CD4-positive, alpha-beta T cell (primary cell): Measurements from ENCODE around the gene IGSF5. TPM values are rescaled to one million over a fixed set of nuclear protein-coding genes. Genes with fewer than 3 reads are reported as not detected.

Experiments
- ATAC-seq: fragments of 200-7000 bp; cut with Tn5 transposase; one replicate; pipeline ENCODE4 v1.10.0; 2022; ENCODE audit warnings: mild to moderate bottlenecking; ENCODE audit not compliant: poor library complexity
- CTCF ChIA-PET: fragments of 350-600 bp; sonication (Branson Sonifier 250); formaldehyde crosslinking; loops from one replicate; lab custom pipeline; 2021; ENCODE audit warnings: antibody characterized with exemption, inconsistent platforms; lab: Charles Lee
- POLR2A ChIA-PET: fragments of 350-600 bp; sonication (Branson Sonifier 250); formaldehyde crosslinking; loops from one replicate; lab custom pipeline; 2021; ENCODE audit warnings: antibody characterized with exemption, inconsistent platforms; lab: Charles Lee
- DNase-seq, 14 experiments: peaks; one replicate each; pipeline ENCODE4 v3.0.0-alpha.2; 2013 to 2020; ENCODE audit warnings: mixed read lengths in 2 of 14
- H3K27ac ChIP-seq, 2 donors: one replicate each; pipeline versions ENCODE4 v1.5.1 to v1.7.0; 2013; ENCODE audit warnings: low read length in 2 of 2, low read depth in 1 of 2, mild to moderate bottlenecking in 1 of 2
- H3K27me3 ChIP-seq, 2 experiments: 1 replicate in 1 of 2; 2 replicates in 1 of 2; pipeline versions ENCODE4 v1.6.1 to v1.7.0; 2013; ENCODE audit warnings: low read length in 2 of 2, control low read depth in 1 of 2, mild to moderate bottlenecking in 1 of 2, moderate library complexity in 1 of 2; ENCODE audit not compliant: insufficient read depth in 2 of 2, control insufficient read depth in 1 of 2
- H3K36me3 ChIP-seq: one replicate; pipeline ENCODE4 v1.6.1; 2013; ENCODE audit warnings: low read length, control low read depth; ENCODE audit not compliant: insufficient read depth
- H3K4me1 ChIP-seq: one replicate; pipeline ENCODE4 v1.6.1; 2013; ENCODE audit warnings: low read length, control low read depth; ENCODE audit not compliant: insufficient read depth
- H3K4me3 ChIP-seq: one replicate; pipeline ENCODE4 v1.5.1; 2013; ENCODE audit warnings: mild to moderate bottlenecking, low read length, moderate library complexity
- H3K9me3 ChIP-seq, 2 experiments: 1 replicate in 1 of 2; 2 replicates in 1 of 2; pipeline versions ENCODE4 v1.6.1 to v1.7.0; 2013; ENCODE audit warnings: low read length in 2 of 2, mild to moderate bottlenecking in 2 of 2, control low read depth in 1 of 2, moderate library complexity in 1 of 2; ENCODE audit not compliant: control insufficient read depth in 1 of 2, insufficient read depth in 1 of 2
- H3K27ac Mint-ChIP-seq: one replicate; pipeline ENCODE4 v1.8.0; 2020; ENCODE audit warnings: mixed read lengths
- H3K27me3 Mint-ChIP-seq: one replicate; pipeline ENCODE4 v1.8.0; 2021; ENCODE audit warnings: mixed read lengths
- H3K36me3 Mint-ChIP-seq: one replicate; pipeline ENCODE4 v1.8.0; 2021; ENCODE audit warnings: low read depth, mixed read lengths
- H3K4me1 Mint-ChIP-seq: one replicate; pipeline ENCODE4 v1.8.0; 2021; ENCODE audit warnings: low read depth, mixed read lengths
- H3K4me3 Mint-ChIP-seq: one replicate; pipeline ENCODE4 v1.8.0; 2020; ENCODE audit warnings: mild to moderate bottlenecking, mixed read lengths
- H3K9me3 Mint-ChIP-seq: one replicate; pipeline ENCODE4 v1.8.0; 2020; ENCODE audit warnings: mixed read lengths
- intact Hi-C, 2 experiments: fragments of 100-400 bp; cut with DNase I in 1 of 2; cut with micrococcal nuclease in 1 of 2; formaldehyde crosslinking; loops; one replicate each; pipeline versions ENCODE4 v1.15.1 to v1.9.0; 2023 to 2025; cut with DNase I, micrococcal nuclease
- total RNA-seq, 174 experiments: library from RNA in 2 of 174; stranded (reverse) in 2 of 174; gene quantifications; one replicate each; pipeline ENCODE4 v1.2.3 and lab custom pipeline; 2021 to 2026
- TF ChIP-seq, protein P1 (sequence below): fragments of 200-600 bp; IDR thresholded peaks from one replicate; pipeline ENCODE4 v1.8.0; 2022; ENCODE audit warnings: antibody characterized with exemption, mild to moderate bottlenecking

IGSF5 gene
- total RNA-seq, 2 experiments from 2014 or later = not detected

DNA sequence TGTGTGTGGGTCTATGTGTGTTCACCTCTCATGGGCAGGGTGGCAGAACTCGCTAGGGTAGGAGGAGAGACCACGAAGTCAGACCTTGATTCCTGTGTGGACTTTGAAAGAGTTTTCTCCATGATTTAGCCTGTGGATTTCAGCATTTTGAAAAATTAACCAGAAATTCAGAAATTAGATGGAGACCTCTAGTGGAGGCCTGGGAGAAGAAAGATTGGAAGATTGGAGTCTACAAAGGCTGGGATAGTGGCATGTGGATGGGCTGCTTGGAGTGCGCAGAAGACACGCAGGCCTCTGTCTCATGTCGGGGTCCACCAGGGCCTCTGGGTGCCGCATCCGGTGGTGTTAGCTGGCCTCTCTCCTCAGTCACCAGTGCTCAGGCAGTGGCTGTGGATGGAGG, 18.9 kb upstream of the IGSF5 start:
- no peaks in the 10 kb centered on the region for H3K4me1 Mint-ChIP-seq
- peaks cover 5% of the 10 kb centered on the region for H3K27me3 Mint-ChIP-seq
- Histone ChIP-seq H3K36me3 (no peaks in the 10 kb centered on the region), H3K27ac (no peak overlapping the region), H3K4me3 (no peak overlapping the region), H3K27me3 (peaks cover 0 to 2% of the 10 kb centered on the region in 2 experiments), H3K9me3 (no peaks in the 10 kb centered on the region), H3K4me1 (no peaks in the 10 kb centered on the region)
- H3K4me3 Mint-ChIP-seq = no peak overlapping the region
- intact Hi-C loops = no loop called here
- peaks cover 4% of the 10 kb centered on the region for H3K9me3 Mint-ChIP-seq
- DNase-seq (no peak), ATAC-seq (no peak)
- TF ChIP-seq, protein P1, sequence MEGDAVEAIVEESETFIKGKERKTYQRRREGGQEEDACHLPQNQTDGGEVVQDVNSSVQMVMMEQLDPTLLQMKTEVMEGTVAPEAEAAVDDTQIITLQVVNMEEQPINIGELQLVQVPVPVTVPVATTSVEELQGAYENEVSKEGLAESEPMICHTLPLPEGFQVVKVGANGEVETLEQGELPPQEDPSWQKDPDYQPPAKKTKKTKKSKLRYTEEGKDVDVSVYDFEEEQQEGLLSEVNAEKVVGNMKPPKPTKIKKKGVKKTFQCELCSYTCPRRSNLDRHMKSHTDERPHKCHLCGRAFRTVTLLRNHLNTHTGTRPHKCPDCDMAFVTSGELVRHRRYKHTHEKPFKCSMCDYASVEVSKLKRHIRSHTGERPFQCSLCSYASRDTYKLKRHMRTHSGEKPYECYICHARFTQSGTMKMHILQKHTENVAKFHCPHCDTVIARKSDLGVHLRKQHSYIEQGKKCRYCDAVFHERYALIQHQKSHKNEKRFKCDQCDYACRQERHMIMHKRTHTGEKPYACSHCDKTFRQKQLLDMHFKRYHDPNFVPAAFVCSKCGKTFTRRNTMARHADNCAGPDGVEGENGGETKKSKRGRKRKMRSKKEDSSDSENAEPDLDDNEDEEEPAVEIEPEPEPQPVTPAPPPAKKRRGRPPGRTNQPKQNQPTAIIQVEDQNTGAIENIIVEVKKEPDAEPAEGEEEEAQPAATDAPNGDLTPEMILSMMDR = no peak
- H3K36me3 Mint-ChIP-seq = no peaks in the 10 kb centered on the region
- H3K27ac Mint-ChIP-seq = no peak overlapping the region
- CTCF ChIA-PET = no interaction called here
- POLR2A ChIA-PET = no interaction called here

DNA sequence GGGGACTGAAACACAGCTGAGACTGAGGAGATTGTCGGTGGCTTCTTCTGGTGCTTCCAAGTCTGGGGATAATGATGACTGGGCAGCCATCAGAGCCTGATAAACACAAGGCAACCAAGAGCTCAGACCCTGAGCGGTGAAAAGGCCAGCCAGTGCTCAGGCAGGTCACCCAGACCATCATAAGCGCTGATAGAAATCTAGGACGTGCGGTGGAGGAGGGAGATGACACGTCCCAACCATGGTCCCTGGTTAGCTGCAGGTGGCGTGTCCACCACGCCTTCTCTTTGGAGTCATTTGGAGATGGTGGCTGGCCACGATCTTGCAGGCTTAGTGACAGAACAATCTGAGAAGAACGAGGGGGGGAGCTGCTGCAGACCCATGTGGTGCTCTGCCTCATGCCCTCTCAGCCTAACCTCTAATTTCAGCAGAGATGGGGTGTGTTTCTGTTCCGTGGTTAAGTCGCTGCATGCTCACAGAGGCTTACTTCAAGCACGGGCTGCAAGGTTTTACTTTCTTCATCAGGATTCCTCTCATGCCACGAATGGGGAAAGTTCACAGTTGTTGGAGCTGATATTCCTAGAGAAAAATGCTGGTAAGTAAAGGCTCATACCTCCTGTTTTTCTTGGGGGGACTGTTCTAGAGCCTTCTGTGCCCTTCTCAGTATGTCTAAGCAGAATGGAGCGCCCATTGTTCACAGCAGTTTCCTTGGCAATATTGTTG, 17.4 kb upstream of the IGSF5 start:
- DNase-seq (no peak), ATAC-seq (no peak)
- POLR2A ChIA-PET = no interaction called here
- intact Hi-C loops = no loop called here
- Mint-ChIP-seq H3K27me3 (peaks cover 5% of the 10 kb centered on the region), H3K4me1 (no peaks in the 10 kb centered on the region), H3K27ac (no peak overlapping the region), H3K4me3 (no peak overlapping the region), H3K36me3 (no peaks in the 10 kb centered on the region), H3K9me3 (peaks cover 4% of the 10 kb centered on the region)
- Histone ChIP-seq H3K27me3 (peaks cover 0 to 2% of the 10 kb centered on the region in 2 experiments), H3K9me3 (no peaks in the 10 kb centered on the region), H3K4me3 (no peak overlapping the region), H3K4me1 (no peaks in the 10 kb centered on the region), H3K27ac (no peak overlapping the region), H3K36me3 (no peaks in the 10 kb centered on the region)
- TF ChIP-seq, protein P1 = no peak
- CTCF ChIA-PET = no interaction called here

DNA sequence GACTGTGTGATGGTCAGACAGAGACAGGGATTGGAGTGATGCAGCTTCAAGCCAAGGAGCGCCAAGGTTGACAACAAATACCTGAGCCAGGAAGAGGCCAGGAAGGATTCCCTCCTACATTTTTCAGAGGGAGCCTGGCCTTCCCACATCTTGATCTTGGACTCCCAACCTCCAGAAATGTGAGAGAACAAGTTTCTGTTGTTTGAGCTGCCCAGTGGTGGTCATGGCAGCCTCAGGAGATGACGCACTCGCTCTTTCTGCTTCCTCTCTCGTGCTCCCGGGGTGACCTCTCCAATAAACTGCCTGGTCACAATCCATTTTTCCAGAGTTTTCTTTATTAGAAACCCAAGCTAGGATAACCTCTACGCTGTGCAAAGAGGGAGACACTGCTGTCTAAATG, 16.6 kb upstream of the IGSF5 start:
- TF ChIP-seq, protein P1 = no peak
- no peaks in the 10 kb centered on the region for H3K4me1 ChIP-seq
- no peak overlapping the region for H3K27ac ChIP-seq
- CTCF ChIA-PET = no interaction called here
- POLR2A ChIA-PET = no interaction called here
- no peak overlapping the region for H3K4me3 Mint-ChIP-seq
- no peaks in the 10 kb centered on the region for H3K36me3 Mint-ChIP-seq
- H3K36me3 ChIP-seq = no peaks in the 10 kb centered on the region
- ATAC-seq = no peak
- peaks cover 4% of the 10 kb centered on the region for H3K9me3 Mint-ChIP-seq
- no peaks in the 10 kb centered on the region for H3K4me1 Mint-ChIP-seq
- no peaks in the 10 kb centered on the region for H3K9me3 ChIP-seq
- no peak for DNase-seq
- peaks cover 0 to 2% of the 10 kb centered on the region in 2 experiments for H3K27me3 ChIP-seq
- no peak overlapping the region for H3K27ac Mint-ChIP-seq
- H3K4me3 ChIP-seq = no peak overlapping the region
- intact Hi-C loops = no loop called here
- H3K27me3 Mint-ChIP-seq = peaks cover 5% of the 10 kb centered on the region
